Measurements from ENCODE around the gene KCNIP4.

KCNIP4 gene

GRCh38 chr4:21960793-21961192, 12.2 kb upstream of the KCNIP4 start:
- ChIA-PET POLR2A (no interaction called here), CTCF (interaction anchor here (1.5 kb wide), 1 partner anchor 428 kb away, joined by 4 read pairs; no protein-coding TSS in a partner anchor)
- H3K4me3 ChIP-seq (ENCODE audit: low read depth, low read length), result no peak overlapping the region
- no peak for TF ChIP-seq CTCF (IDR thresholded peaks at IDR 0.05; ENCODE audit: insufficient read depth, low read length, missing control alignments)
- no peak for DNase-seq (ENCODE audit: low read depth, low spot score)

GRCh38 chr4:21954916-21955315, 6.3 kb upstream of the KCNIP4 start:
- H3K4me3 ChIP-seq (ENCODE audit: low read depth, low read length), result no peak overlapping the region
- ChIA-PET POLR2A (no interaction called here), CTCF (no interaction called here)
- no peak for DNase-seq (ENCODE audit: low read depth, low spot score)
- TF ChIP-seq CTCF (IDR thresholded peaks at IDR 0.05; ENCODE audit: insufficient read depth, low read length, missing control alignments), result no peak

GRCh38 chr4:21953653-21954052, 5.1 kb upstream of the KCNIP4 start:
- ChIA-PET CTCF (no interaction called here), POLR2A (no interaction called here)
- no peak overlapping the region for H3K4me3 ChIP-seq (ENCODE audit: low read depth, low read length)
- TF ChIP-seq CTCF (IDR thresholded peaks at IDR 0.05; ENCODE audit: insufficient read depth, low read length, missing control alignments), result no peak
- DNase-seq (ENCODE audit: low read depth, low spot score), result no peak

GRCh38 chr4:21952549-21952948, 4.0 kb upstream of the KCNIP4 start:
- no peak for TF ChIP-seq CTCF (IDR thresholded peaks at IDR 0.05; ENCODE audit: insufficient read depth, low read length, missing control alignments)
- no peak overlapping the region for H3K4me3 ChIP-seq (ENCODE audit: low read depth, low read length)
- ChIA-PET CTCF (interaction anchor here (0.9 kb wide), 1 partner anchor 162 kb away, joined by 3 read pairs; no protein-coding TSS in a partner anchor), POLR2A (no interaction called here)
- DNase-seq (ENCODE audit: low read depth, low spot score), result no peak

- ChIA-PET CTCF (interaction anchor here (1.0 kb wide), 1 partner anchor 9 kb away, joined by 4 read pairs; no protein-coding TSS in a partner anchor), POLR2A (no interaction called here)
- H3K4me3 ChIP-seq (ENCODE audit: low read depth, low read length), result no peak overlapping the region; the same call in 1 of the 2 replicates
- no peak for DNase-seq (ENCODE audit: low read depth, low spot score)
- no peak for TF ChIP-seq CTCF (IDR thresholded peaks at IDR 0.05; ENCODE audit: insufficient read depth, low read length, missing control alignments)
Measured at GRCh38 chr4:21949073-21949457, 493 bp upstream of the KCNIP4 start.

GRCh38 chr4:21947791-21948346, 703 bp downstream of the KCNIP4 start:
- H3K4me3 ChIP-seq (ENCODE audit: low read depth, low read length), result no peak overlapping the region
- DNase-seq (ENCODE audit: low read depth, low spot score), result no peak
- CTCF ChIA-PET, result interaction anchor here (0.7 to 1.0 kb wide), 3 partner anchors 8 to 157 kb away, joined by 3 to 4 read pairs (median 3); no protein-coding TSS in a partner anchor
- no peak for TF ChIP-seq CTCF (IDR thresholded peaks at IDR 0.05; ENCODE audit: insufficient read depth, low read length, missing control alignments)
- POLR2A ChIA-PET, result no interaction called here
